Measurements from ENCODE around the gene AEBP2. TPM values are rescaled to one million over a fixed set of nuclear protein-coding genes. Genes with fewer than 3 reads are reported as not detected.

Gene AEBP2
- total and polyA plus RNA-seq, 2 donors (not counting 3 experiments of a cell fraction or from before 2014, with no cell fraction given): 8.8 to 42.2 TPM

GRCh38 chr12:19411234-19412204 lies 27.8 kb upstream of the AEBP2 start:
- Histone ChIP-seq H3K4me3 (replicated peaks in 1 of 3; ENCODE audit: insufficient read depth in 1 of 3, low read depth in 1 of 3, low read length in 3 of 3) (no peak overlapping the region), H3K36me3 (ENCODE audit: control insufficient read depth in 2 of 2, extremely low read depth in 1 of 2, insufficient read depth in 2 of 2, low read length in 2 of 2) (no peaks in the 10 kb centered on the region), H3K27ac (ENCODE audit: insufficient read depth, low read depth, low read length) (no peak overlapping the region), H4K20me1 (replicated peaks; ENCODE audit: control insufficient read depth, extremely low read depth, insufficient read depth, low read length) (no peaks in the 10 kb centered on the region), H3K27me3 (ENCODE audit: control insufficient read depth in 2 of 2, insufficient read depth in 2 of 2, low read length in 2 of 2) (peaks cover 3 to 4% of the 10 kb centered on the region in 2 experiments), H3K4me2 (ENCODE audit: insufficient read depth, low read length) (no peak overlapping the region), H3K9ac (replicated peaks; ENCODE audit: extremely low read depth, insufficient read depth, low read length) (no peak overlapping the region), H3K4me1 (ENCODE audit: control insufficient read depth, extremely low read depth, insufficient read depth, low read length) (no peaks in the 10 kb centered on the region), H3K9me1 (replicated peaks; ENCODE audit: control insufficient read depth, extremely low read depth, insufficient read depth, low read length) (no peaks in the 10 kb centered on the region), H2AFZ (ENCODE audit: low read depth, low read length) (no peak overlapping the region), H3K9me3 (replicated peaks; ENCODE audit: control insufficient read depth, insufficient read depth, low read length) (no peaks in the 10 kb centered on the region), H3K79me2 (ENCODE audit: control insufficient read depth, insufficient read depth, low read length) (no peaks in the 10 kb centered on the region)
- intact Hi-C loops (cut with micrococcal nuclease) (no loop called here), dilution Hi-C loops (cut with MboI; ENCODE audit: extremely low pct_ligation_motif_present, low sequenced_read_pairs) (no loop called here)
- TF ChIP-seq MYC (IDR thresholded peaks at IDR 0.05; ENCODE audit: low read depth, low read length): no peak
- no peak for TF ChIP-seq POLR2AphosphoS5 (IDR thresholded peaks at IDR 0.05; ENCODE audit: insufficient read depth, low read depth, low read length)
- no peak for TF ChIP-seq EZH2 (IDR thresholded peaks at IDR 0.05; ENCODE audit: borderline replicate concordance, low read depth, low read length, severe bottlenecking)
- TF ChIP-seq FOS (IDR thresholded peaks at IDR 0.05; ENCODE audit: borderline replicate concordance, insufficient read depth, low read length): no peak
- TF ChIP-seq CTCF (IDR thresholded peaks at IDR 0.05; ENCODE audit: extremely low read depth in 1 of 2, insufficient read depth in 1 of 2, low read depth in 1 of 2, low read length in 2 of 2): no peak
- no peak for TF ChIP-seq MAX (IDR thresholded peaks at IDR 0.05; ENCODE audit: insufficient read depth, insufficient read length)
- DNase-seq (ENCODE audit: low read depth, low spot score): no peak
- FAIRE-seq: no peak
- BruUV-seq (replicated peaks): no TSS peak
- POLR2A ChIA-PET: no interaction called here
- CTCF ChIA-PET: interaction anchor here (0.7 to 1.3 kb wide), 4 partner anchors 8 to 43 kb away, joined by 3 to 5 read pairs (median 4); no protein-coding TSS in a partner anchor

All from endothelial cell of umbilical vein (primary cell).